ENCODE results near the gene MAPK7.

- TF ChIP-seq ZNF121 (tag by site-specific recombination; IDR thresholded peaks at IDR 0.05), result no peak
- no peak for TF ChIP-seq ZNF416 (tag by site-specific recombination; IDR thresholded peaks at IDR 0.05)
- TF ChIP-seq CTCF (tag by site-specific recombination; IDR thresholded peaks at IDR 0.05), result no peak
- no peak for TF ChIP-seq ZBTB21 (tag by site-specific recombination; IDR thresholded peaks at IDR 0.05)
- no peak for TF ChIP-seq ZNF580 (tag by site-specific recombination; IDR thresholded peaks at IDR 0.05)
- no peak for TF ChIP-seq PBX3 (CRISPR knock-in tag; IDR thresholded peaks at IDR 0.05)
- TF ChIP-seq ZNF830 (tag by site-specific recombination; IDR thresholded peaks at IDR 0.05; ENCODE audit: low read depth), result no peak
- no peak for TF ChIP-seq KLF17 (tag by site-specific recombination; IDR thresholded peaks at IDR 0.05)
- no peak for TF ChIP-seq ZNF677 (tag by site-specific recombination; IDR thresholded peaks at IDR 0.05)
Measured at GRCh38 chr17:19364699-19365498, 13.4 kb upstream of the MAPK7 start.
